ENCODE measurements around the gene UQCRC1.
A peak's percentile ranks its signal among the peaks of the same experiment; 100 is the strongest.

Gene UQCRC1

GRCh38 chr3:48639944-48640606 is 30.6 kb upstream of the UQCRC1 start:
- Mint-ChIP-seq H3K27me3 (no peaks in the 10 kb centered on the region), H3K27ac (no peak overlapping the region), H3K9me3 (ENCODE audit: low read depth) (no peaks in the 10 kb centered on the region), H3K36me3 (no peaks in the 10 kb centered on the region), H3K4me1 (ENCODE audit: low read depth) (peaks cover 7% of the 10 kb centered on the region), H3K4me3 (no peak overlapping the region)

- H3K4me1 Mint-ChIP-seq (ENCODE audit: low read depth) = peaks cover 18% of the 10 kb centered on the region
- H3K27ac Mint-ChIP-seq = no peak overlapping the region
- no peaks in the 10 kb centered on the region for H3K9me3 Mint-ChIP-seq (ENCODE audit: low read depth)
- H3K36me3 Mint-ChIP-seq = no peaks in the 10 kb centered on the region
- H3K27me3 Mint-ChIP-seq = no peaks in the 10 kb centered on the region
- H3K4me3 Mint-ChIP-seq = peak overlapping the region; percentile 62
Observed at GRCh38 chr3:48637305-48637704, 27.9 kb upstream of the UQCRC1 start.

DNA sequence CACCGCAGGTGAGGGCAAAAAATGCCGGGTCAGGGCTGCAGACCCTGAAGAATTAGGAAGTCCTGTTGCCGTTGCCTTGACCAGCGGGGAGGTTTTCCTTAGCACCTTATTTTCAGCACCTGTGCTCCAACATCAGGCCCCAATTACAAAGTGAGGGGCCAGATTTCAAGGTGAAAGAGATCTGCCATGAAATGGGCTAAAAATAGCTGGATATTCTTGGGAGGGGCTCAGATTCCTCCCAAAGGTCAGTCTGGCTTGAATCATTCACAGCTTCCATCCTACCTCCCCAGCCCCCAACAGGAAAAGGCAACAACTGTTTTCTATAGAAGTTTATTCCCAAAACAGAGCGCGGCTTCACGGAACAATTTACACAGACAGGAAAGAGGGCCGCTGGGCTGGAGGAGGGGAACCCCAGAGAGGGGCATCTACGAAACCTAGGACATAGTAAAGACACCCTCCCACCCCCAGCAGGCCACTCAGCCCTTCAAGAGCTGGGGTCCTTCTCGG is 26.8 kb upstream of the UQCRC1 start:
- H3K27ac Mint-ChIP-seq = no peak overlapping the region
- no peaks in the 10 kb centered on the region for H3K9me3 Mint-ChIP-seq (ENCODE audit: low read depth)
- peak overlapping the region; percentile 87 for H3K4me3 Mint-ChIP-seq
- no peaks in the 10 kb centered on the region for H3K27me3 Mint-ChIP-seq
- H3K36me3 Mint-ChIP-seq = no peaks in the 10 kb centered on the region
- peaks cover 18% of the 10 kb centered on the region for H3K4me1 Mint-ChIP-seq (ENCODE audit: low read depth)

DNA sequence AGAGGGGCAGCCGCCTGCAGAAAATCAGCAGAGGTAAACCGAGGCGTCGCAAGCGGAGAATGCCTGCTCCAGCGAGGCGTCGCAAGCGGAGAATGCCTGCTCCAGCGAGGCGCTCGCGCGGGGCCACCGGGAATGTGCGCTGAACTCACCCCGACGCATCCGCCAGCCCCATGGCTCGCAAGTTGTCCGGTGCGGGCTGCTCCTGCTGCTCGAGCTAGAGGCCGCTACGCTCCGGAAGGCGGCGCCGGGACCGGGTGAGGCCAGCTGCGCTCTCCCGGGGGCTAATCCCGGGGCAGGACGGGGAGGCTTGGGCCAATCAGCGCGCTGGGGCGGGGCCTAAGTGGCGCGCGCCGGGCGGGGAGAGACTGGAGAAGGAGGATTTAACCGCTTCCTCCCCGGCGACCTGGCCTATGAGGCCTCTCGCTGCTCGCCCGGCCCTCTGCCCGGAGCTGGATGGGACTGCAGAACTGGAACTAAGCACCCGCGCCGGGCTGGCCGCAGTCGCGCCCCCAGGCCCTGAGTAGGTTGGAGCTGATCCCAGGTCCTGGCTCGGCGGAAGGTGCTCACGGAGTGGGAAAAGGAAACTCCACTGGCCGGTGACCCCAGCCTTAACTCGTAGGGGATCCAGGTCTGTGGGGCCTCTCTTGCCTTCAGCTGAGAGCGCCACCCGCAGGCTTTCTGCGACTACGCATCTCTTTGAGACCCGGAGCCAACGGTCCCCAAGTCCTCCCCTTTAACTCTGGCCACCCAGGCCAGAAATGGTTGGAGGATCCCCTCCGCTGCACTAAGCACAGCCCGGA is 26.0 kb upstream of the UQCRC1 start, which contains the start of gene SLC26A6:
Gene SLC26A6, minus strand, starts transcription at position 240 of the 800 bp plus-strand sequence. Its CDS starts 68 bp downstream, at position 172.
- peak within 1 kb of the TSS; percentile 87 for H3K4me3 Mint-ChIP-seq
- H3K27me3 Mint-ChIP-seq = no peaks in the 10 kb centered on the region
- H3K36me3 Mint-ChIP-seq = no peaks in the 10 kb centered on the region
- no peaks in the 10 kb centered on the region for H3K9me3 Mint-ChIP-seq (ENCODE audit: low read depth)
- H3K27ac Mint-ChIP-seq = peak within 1 kb of the TSS; percentile 46
- H3K4me1 Mint-ChIP-seq (ENCODE audit: low read depth) = peaks cover 18% of the 10 kb centered on the region

DNA sequence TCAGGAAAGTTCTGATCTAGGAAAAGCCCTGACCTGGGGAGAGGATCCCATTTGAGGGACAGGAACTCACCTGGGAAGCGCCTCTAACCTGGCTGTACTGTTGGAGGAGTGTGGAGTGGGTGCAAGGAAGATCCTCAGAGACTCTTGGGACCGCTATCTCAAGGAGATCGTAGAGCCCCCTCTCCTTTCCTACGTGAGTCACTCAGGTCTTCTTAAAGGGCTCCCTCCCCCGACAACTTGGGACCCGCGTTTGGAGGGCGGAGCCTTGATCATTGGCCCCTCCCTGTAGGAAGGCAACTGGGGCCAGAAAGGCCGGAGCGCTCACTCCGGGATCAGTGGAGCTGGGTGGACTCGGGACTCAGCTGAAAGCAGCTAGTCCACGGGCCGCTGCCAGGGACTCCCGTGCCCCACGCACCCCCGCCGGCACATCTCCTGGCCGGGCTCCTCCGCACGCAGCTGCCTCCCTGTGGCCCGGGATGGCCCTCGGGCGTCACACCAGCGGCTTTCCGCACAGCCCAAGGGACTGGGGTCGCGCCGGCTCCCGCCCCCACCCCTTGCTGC is 25.3 kb upstream of the UQCRC1 start:
- H3K36me3 Mint-ChIP-seq = no peaks in the 10 kb centered on the region

DNA sequence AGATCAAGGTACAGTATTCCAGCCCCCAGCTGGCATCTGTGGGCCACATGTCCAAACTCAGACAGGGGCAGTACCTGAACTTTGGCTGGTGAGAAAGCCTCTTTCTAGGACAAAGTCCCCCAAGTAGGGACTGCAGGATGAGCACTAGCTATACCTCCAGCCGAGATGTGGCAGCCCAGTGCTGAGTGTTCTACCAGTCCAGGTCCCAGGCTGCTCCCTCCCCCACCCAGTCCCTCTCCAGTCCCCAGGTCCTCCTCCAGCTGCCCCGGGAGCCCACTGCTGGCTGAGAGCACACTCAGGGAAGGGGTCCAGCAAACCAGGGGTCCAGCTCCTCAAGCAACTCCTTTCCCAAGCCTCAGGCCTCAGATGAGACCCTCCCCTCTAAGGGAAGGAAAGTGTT is 24.3 kb upstream of the UQCRC1 start:
- no peaks in the 10 kb centered on the region for H3K36me3 Mint-ChIP-seq
- H3K27me3 Mint-ChIP-seq = no peaks in the 10 kb centered on the region
- H3K4me1 Mint-ChIP-seq (ENCODE audit: low read depth) = peaks cover 18% of the 10 kb centered on the region
- H3K4me3 Mint-ChIP-seq = peak overlapping the region; percentile 27
- H3K27ac Mint-ChIP-seq = no peak overlapping the region
- no peaks in the 10 kb centered on the region for H3K9me3 Mint-ChIP-seq (ENCODE audit: low read depth)

More for the DNA sequence above, 25.3 kb upstream of the UQCRC1 start:
- peak overlapping the region; percentile 10 for H3K27ac Mint-ChIP-seq
- peaks cover 18% of the 10 kb centered on the region for H3K4me1 Mint-ChIP-seq (ENCODE audit: low read depth)
- H3K27me3 Mint-ChIP-seq = no peaks in the 10 kb centered on the region
- no peaks in the 10 kb centered on the region for H3K9me3 Mint-ChIP-seq (ENCODE audit: low read depth)
- H3K4me3 Mint-ChIP-seq = peak overlapping the region; percentile 87

DNA sequence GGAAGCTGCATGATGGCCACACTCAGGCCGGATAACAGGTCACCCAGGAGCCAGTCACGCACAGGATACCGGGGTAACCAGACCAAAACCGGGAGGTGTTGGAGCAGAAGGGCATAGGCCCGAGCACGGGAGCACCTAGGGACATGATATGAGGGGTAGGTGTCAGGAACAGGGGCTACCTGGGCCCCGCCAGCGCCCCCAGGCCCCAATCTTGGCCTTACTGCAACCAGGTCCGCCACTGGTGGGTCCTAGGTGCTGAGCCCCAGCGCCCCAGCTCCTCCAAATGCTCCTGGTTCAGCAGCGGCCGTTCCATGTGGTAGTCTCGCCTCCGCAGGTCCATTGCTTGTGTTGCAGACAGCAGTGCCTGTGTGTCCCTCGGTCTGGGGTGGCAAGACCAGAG is 23.8 kb upstream of the UQCRC1 start:
- H3K4me3 Mint-ChIP-seq = peak overlapping the region; percentile 27

DNA sequence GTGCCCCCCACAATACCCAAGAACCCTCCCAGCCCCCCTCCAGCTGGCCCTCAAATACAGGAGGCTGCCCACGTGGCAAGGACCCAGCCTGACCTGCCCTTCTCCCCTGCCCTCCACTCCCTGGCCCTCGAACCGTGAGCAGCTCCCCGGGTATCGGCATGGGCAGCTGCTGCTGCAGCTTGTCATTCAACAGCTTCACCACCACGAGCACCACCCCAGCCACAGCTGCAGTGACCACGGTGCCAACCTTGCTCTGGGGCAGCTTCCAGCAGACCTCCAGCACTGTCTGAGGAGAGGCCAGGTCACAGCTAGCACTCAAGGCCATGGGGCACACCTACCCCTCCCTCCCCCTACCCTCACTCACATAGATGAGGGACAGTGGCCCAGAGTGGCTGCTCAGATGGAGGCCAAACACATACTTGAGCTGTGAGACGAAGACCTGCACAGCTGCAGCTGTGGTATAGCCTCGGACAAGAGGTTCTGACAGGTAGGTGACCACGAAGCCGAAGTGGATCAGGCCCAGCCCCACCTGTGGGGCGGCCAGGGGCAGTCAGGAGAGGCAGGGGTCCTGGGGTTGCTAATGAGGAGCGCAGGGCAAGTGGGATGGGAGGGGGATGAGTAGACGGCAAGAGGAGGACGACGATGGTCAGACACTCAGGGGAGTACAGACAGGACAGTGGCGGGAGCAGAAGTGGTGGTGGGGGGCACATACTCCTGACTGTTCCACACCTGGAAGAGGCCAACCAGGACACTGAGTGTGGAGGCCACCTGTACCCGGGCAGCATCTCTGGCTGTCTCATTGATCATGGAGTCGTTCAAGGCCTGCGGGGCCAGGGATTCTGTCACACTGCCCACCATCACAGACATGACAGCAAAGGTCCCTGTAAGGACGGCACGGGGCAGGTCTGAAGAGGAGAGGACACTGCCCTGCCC is 22.3 kb upstream of the UQCRC1 start:
- no peak overlapping the region for H3K4me3 Mint-ChIP-seq
- H3K9me3 Mint-ChIP-seq (ENCODE audit: low read depth) = no peaks in the 10 kb centered on the region
- H3K27me3 Mint-ChIP-seq = no peaks in the 10 kb centered on the region
- peaks cover 3% of the 10 kb centered on the region for H3K36me3 Mint-ChIP-seq
- H3K4me1 Mint-ChIP-seq (ENCODE audit: low read depth) = peaks cover 18% of the 10 kb centered on the region
- no peak overlapping the region for H3K27ac Mint-ChIP-seq

More for the DNA sequence above, 23.8 kb upstream of the UQCRC1 start:
- H3K27me3 Mint-ChIP-seq = no peaks in the 10 kb centered on the region
- H3K36me3 Mint-ChIP-seq = no peaks in the 10 kb centered on the region
- no peaks in the 10 kb centered on the region for H3K9me3 Mint-ChIP-seq (ENCODE audit: low read depth)
- peaks cover 18% of the 10 kb centered on the region for H3K4me1 Mint-ChIP-seq (ENCODE audit: low read depth)
- no peak overlapping the region for H3K27ac Mint-ChIP-seq

DNA sequence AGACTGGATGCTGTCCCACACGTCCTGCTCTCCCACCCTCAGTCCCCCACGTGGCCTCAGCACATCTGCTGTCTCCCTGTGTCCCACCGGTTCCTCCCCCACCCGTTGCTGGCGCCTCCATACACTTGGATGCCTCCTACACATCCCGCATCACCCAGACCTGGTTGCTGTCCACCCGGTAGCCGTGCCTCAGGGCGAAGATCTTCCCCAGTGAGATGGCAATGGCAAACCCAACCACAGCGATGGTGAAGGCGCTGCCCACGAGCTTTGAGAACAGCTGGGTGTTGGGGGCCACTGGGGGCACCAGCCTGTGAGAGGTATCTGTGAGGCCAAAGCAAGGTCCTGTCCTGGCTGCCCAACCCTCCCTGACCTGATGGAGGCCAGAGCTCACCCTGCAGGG is 21.4 kb upstream of the UQCRC1 start:
- H3K36me3 Mint-ChIP-seq = peaks cover 3% of the 10 kb centered on the region
- H3K4me3 Mint-ChIP-seq = no peak overlapping the region
- no peak overlapping the region for H3K27ac Mint-ChIP-seq
- no peaks in the 10 kb centered on the region for H3K27me3 Mint-ChIP-seq
- no peaks in the 10 kb centered on the region for H3K9me3 Mint-ChIP-seq (ENCODE audit: low read depth)
- H3K4me1 Mint-ChIP-seq (ENCODE audit: low read depth) = peaks cover 13% of the 10 kb centered on the region

DNA sequence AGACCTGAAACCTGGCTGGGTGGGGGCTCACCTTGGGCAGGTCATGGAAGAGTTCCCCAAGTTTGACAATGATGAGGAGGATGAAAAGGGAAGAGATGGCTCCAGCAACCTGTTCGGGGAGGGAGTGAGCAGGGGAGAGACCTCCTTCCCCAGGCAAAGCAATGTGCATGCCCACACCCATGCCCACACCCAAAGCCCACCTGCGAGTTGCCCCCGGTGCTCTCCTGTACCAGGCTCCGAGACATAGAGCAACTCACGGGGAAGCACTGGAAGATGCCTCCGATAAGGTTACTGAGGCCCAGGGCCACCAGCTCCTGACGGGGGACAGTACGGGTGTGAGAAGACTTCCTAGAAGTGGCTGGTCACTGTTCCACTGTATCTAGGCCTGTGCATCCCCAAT is 21.0 kb upstream of the UQCRC1 start:
- Mint-ChIP-seq H3K36me3 (peaks cover 3% of the 10 kb centered on the region), H3K27ac (no peak overlapping the region), H3K27me3 (no peaks in the 10 kb centered on the region), H3K9me3 (ENCODE audit: low read depth) (no peaks in the 10 kb centered on the region), H3K4me1 (ENCODE audit: low read depth) (peaks cover 11% of the 10 kb centered on the region), H3K4me3 (no peak overlapping the region)

DNA sequence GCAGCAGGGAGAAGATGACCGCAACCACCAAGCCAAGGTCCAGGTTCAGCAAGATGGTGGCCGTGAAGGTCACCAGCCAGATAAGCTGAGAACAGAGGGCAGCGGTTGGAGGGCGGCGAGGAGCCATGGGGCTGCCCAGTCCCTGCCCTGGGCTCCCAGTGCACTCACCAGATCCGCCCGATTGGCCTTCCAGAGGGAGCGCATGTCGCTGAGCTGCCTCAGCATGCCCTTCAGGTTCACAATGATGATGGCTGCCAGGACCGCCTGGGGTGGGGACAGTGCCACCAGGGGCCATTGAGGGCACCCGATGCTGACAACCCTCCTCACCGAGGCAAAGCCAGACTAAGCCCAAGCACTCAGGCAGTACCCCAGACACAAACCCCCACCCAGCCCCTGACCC is 20.4 kb upstream of the UQCRC1 start:
- H3K9me3 Mint-ChIP-seq (ENCODE audit: low read depth) = no peaks in the 10 kb centered on the region
- H3K4me3 Mint-ChIP-seq = no peak overlapping the region
- no peak overlapping the region for H3K27ac Mint-ChIP-seq
- no peaks in the 10 kb centered on the region for H3K27me3 Mint-ChIP-seq
- H3K4me1 Mint-ChIP-seq (ENCODE audit: low read depth) = peaks cover 11% of the 10 kb centered on the region
- H3K36me3 Mint-ChIP-seq = peaks cover 3% of the 10 kb centered on the region

- no peak overlapping the region for H3K4me3 Mint-ChIP-seq
- H3K27me3 Mint-ChIP-seq = no peaks in the 10 kb centered on the region
- peaks cover 3% of the 10 kb centered on the region for H3K36me3 Mint-ChIP-seq
- H3K4me1 Mint-ChIP-seq (ENCODE audit: low read depth) = peaks cover 16% of the 10 kb centered on the region
- H3K27ac Mint-ChIP-seq = no peak overlapping the region
- no peaks in the 10 kb centered on the region for H3K9me3 Mint-ChIP-seq (ENCODE audit: low read depth)
Observed at GRCh38 chr3:48628277-48629017, 19.0 kb upstream of the UQCRC1 start.

- H3K9me3 Mint-ChIP-seq (ENCODE audit: low read depth) = no peaks in the 10 kb centered on the region
- H3K4me3 Mint-ChIP-seq = no peak overlapping the region
- H3K4me1 Mint-ChIP-seq (ENCODE audit: low read depth) = peaks cover 13% of the 10 kb centered on the region
Observed at GRCh38 chr3:48625600-48625999, 16.2 kb upstream of the UQCRC1 start.

GRCh38 chr3:48624767-48625166 is 15.3 kb upstream of the UQCRC1 start:
- Mint-ChIP-seq H3K27me3 (no peaks in the 10 kb centered on the region), H3K27ac (no peak overlapping the region), H3K4me3 (no peak overlapping the region), H3K9me3 (ENCODE audit: low read depth) (no peaks in the 10 kb centered on the region), H3K4me1 (ENCODE audit: low read depth) (peaks cover 13% of the 10 kb centered on the region), H3K36me3 (peaks cover 3% of the 10 kb centered on the region)

More at GRCh38 chr3:48625600-48625999, 16.2 kb upstream of the UQCRC1 start:
- peaks cover 3% of the 10 kb centered on the region for H3K36me3 Mint-ChIP-seq
- H3K27ac Mint-ChIP-seq = no peak overlapping the region
- H3K27me3 Mint-ChIP-seq = no peaks in the 10 kb centered on the region
